GM19035 (cell line): ENCODE data around the gene PAQR5.
"Not testable (repeated sequence)": the region's sequence is repeated elsewhere in the genome, so short reads cannot be mapped to it uniquely, and the experiment has no call there.

ENCODE experiments used
- ATAC-seq: cut with Tn5 transposase; IDR thresholded peaks from one replicate; pipeline ENCODE4 v1.9.1; 2021; ENCODE audit not compliant: unreplicated experiment

PAQR5 gene

DNA sequence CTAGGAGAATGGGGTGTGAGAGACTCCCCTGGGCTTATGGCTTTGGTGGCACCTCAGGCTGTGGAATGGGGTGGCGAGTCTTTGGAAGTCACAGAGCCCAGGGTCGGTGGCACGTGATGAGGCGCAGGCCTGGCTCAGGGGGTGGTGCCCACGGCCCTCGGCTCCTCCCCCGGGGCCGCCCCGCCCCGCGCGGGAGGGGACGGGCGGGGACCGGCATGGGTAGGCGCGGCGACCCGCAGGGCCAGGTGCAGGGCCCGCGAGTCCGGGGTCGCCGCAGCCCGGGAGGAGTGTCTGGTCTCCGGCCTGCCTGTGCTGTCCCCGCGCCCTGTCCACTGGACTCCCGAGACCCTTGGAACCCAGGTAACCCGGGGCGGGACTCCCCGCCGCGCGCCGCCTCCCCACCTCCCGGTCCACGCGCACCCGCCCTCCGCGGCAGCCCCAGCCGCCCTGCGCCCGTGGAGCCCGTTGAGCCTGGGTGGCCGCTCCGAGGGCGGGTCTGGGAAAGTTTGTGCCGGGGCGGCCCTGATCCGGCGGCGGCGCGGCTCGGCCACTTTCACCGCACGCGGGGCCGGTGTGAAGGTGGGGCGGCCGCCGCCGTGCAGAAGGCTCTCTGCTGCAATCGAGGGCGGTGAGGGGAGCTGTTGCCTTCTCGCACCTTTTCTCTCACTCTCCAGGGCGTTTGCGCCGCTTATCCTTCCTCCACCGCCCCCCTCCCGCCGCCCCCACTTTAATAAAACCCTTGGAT, at the start of gene PAQR5:
Gene PAQR5 (plus strand): TSS at position 216 of the 745 bp plus-strand sequence. CDS start 61,169 bp downstream, outside the sequence.
- ATAC-seq, result no peak

GRCh38 chr15:69253156-69253555, 45.6 kb upstream of the PAQR5 start:
- ATAC-seq, result no peak

- no peak for ATAC-seq
Observed at GRCh38 chr15:69265347-69265955, 33.3 kb upstream of the PAQR5 start.

DNA sequence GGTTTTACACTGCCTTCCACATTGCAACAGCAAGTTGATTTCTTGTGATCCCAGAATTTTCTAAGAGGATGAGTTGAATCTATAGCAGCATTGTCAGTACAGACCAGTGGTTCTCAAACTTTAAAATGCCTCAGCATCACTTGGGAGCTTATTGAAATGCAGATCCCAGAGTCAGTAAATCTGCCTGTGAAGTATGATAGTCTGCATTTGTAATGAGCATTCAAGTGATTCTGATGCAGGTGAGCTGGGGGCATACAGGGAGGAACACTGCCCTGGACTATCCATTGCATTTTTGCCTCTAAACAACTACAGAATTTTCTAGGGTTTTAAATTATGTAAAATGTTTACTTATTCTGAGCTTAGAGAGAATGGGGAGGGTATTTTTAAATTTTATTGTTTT, 27.5 kb upstream of the PAQR5 start:
- no peak for ATAC-seq

- no peak for ATAC-seq
Observed at GRCh38 chr15:69272139-69272538, 26.6 kb upstream of the PAQR5 start.

- ATAC-seq, result no peak
Observed at GRCh38 chr15:69272891-69273290, 25.8 kb upstream of the PAQR5 start.

DNA sequence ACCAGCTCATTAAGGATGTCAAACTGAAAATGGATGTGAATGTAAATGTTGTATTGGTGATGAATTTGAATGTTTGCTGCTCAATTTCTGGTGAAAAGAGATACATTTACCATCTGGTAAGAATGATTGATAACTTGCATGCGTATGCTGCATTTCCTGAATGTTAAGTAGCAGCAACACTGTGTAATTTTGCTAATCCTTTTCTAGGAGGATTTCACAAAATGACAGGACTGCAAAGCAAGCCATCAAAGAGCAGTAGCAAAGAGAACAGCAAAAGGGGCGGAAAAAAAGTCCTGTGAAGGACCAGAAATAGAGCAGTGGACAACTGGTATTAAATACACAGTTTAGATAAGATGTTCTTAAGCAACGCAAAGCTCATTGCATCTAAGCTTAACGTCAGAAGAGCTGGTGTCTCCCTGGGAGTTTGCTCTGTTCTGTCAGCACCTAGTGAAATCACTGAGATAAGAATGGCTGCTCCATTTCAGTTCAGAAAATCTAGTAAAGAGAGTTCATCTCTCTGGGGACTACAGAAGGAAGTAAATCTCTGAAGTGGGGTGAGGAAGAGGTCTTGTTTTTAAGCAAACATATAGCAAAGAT, 23.5 kb upstream of the PAQR5 start:
- ATAC-seq, result no peak

DNA sequence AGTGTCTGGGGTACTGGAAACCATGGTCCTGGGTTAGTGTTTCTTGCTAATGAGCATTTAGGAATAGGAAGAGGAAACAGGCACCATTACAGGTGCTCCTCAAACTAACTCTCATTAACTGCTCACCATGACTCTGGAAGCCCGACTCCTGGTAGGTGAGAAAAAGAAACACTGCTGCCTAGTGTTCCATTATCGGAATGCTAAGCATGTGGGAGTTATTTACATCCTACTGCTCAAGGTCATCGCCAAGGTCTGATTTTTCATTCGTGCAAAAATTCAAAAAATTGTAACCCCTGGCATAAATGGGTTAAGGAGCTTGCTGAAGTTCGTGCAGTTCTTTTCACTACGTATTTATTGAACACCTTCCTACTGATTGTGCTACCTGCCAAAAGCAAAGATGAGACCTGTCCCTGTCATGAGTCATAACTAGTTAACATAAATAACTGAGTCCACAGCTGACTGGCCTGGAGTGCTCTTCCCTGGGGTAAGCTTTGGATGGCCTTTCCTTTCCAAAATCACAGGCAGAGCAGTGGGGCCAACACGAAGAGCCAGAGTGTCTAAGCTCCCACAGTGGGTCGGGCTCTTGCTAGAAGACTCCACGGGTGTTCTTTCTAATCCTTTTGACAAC, 22.7 kb upstream of the PAQR5 start:
- no peak for ATAC-seq

DNA sequence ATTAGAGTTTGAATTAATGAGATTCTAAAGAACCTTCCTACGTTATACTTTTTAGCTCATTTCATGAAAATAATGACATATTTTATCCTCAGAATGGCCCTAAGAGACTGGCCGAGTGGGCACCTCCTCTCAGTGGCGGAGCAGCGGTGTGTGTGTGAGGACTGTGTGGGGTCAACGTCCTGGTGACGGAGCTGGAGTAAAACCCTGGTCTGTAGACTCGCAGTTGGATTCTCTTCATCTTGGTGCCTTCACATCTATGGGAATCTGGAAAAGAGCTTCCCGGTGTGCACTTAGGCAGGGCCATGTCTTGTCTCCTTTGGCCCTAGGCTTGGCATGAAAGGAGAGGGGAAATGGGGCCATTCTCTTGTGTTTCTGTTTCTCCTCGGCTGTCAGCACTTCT, 21.4 kb upstream of the PAQR5 start:
- no peak for ATAC-seq

- ATAC-seq, result no peak
Observed at GRCh38 chr15:69279636-69280035, 19.1 kb upstream of the PAQR5 start.

DNA sequence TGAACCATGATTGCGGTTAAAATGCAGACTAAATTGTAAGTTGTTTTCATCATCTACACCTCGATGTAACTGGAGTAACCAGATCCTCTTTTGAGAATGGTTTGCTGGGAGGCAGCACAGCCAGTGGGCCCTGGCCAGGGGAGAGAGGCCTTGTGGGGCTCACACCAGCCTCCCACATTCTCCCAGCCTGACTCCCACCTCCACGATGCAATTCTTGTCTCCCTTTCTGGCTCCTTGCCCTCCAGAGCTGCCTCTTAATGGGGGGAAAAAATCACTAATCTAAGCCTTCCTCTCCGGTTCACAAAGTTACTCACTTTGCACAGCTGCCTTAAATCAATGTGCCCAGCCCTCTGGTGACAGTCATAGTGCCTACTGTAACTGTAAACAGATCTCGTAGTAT, 17.9 kb upstream of the PAQR5 start:
- no peak for ATAC-seq

- no peak for ATAC-seq
Observed at GRCh38 chr15:69282104-69282743, 16.5 kb upstream of the PAQR5 start.

DNA sequence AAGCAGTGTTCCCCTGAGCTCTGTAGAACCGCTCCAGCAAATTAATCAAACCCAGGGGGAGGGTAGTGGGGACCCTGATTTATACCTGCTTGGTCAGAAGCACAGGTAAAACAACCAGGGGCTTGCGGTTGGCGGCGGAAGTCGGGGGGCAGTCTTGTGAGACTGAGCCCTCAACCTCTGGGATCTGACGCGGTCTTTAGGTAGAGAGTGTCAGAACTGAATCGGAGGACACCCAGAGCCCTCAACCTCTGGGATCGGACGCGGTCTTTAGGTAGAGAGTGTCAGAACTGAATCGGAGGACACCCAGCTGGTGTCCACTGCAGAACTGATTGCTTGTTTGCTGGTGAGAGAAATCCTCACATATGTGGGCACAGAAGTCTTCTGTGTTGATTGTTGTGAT, 12.9 kb upstream of the PAQR5 start:
- ATAC-seq, result no peak

- no peak for ATAC-seq
Observed at GRCh38 chr15:69288011-69288410, 10.7 kb upstream of the PAQR5 start.

DNA sequence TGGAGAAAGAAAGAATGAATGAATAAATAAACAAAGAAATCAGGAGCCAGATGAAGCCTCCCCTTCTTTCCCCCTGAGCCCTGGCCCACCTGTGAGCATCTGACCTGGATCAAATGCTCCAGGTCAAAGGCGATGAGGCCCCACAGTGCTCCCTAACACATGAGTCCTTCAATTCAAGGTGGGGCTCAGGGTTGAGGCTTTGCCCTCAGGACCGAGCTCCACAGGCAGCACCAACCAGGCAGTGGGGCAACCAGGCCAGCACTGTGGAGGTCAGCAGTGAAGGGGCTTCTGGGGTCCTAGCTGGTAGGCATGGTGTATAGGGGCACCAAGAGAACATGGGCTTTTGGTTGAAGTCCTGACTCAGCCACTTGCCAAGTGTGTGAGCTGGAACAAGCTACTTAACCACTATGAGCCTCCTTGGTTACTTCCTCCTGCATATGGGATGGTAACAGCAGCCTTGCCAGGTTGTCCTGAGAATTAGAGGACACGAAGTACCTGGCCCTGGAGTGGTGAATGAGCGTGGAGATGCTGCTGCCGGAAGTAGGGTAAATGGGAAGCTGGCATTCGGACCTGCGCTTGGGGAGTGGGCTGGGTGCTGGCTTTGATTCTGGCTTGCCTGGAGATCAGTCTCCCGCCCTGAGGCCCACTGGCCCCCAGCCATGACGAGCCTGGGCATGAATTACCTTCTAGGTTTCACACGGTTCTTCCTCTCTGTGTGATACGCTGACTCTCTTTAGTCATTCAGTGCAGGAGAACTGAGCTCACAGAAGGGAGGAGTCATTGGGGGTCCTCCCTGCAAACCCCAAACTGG, 10.0 kb upstream of the PAQR5 start:
- ATAC-seq, result no peak

DNA sequence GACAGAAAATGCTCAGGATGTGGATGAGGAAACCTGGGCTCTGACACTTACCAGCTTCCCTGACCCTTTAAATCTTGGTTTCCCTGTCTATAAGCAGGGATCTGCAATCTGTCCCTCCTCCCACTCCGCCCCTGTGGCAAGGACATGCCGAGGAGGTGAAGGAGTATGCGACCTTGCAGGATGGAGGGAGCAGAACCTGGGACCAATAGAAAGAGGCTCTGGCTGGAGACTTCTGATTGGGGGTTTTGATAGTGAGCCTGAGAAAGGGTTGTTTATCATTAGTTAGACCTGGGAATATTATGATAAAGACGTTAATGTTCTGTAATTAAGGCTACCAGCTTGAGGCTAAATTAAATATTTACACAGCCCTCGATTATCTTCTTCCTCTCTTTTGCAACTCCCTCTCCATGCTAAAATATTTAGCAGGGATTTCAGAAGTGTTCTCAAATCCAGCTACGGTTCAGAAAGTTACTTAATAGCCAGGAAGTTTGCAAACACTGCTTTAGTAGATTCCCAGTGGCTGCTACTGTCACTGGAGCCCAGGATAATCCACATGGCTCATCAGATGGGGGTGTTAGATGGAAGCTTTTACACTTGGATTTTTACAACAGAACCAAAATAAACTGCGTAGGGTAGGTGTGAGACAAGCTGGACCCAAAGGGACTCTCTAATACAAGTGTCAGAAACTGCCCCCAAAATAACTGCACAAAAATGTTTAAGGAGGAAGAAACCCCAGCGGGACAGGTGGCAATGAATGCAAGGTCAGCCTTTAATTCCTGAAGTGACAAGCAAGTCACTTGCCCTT, 9.2 kb upstream of the PAQR5 start:
- ATAC-seq, result no peak

- ATAC-seq, result no peak
Observed at GRCh38 chr15:69290346-69291164, 8.2 kb upstream of the PAQR5 start.

DNA sequence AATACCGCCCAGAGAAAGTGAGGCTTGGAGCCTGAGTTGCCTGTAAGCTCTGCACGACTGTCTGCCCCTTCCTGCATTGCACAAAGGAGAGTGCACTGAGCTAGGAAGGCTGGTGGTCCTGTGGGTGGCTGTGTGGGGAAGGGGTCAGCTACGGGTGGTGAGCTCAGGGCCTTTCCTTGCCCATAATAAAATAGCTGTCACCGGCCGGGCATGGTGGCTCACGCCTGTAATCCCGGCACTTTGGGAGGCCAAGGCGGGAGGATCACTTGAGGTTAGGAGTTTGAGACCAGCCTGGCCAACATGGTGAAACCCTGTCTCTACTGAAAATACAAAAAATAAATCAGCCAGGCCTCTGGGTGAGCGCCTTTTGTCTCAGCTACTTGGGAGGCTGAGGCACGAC, 7.1 kb upstream of the PAQR5 start:
- not testable (repeated sequence) for ATAC-seq

- ATAC-seq, result no peak
Observed at GRCh38 chr15:69292826-69293420, 5.8 kb upstream of the PAQR5 start.
